ENCODE measurements around the gene CDCP1.
"Not testable (repeated sequence)": the region's sequence is repeated elsewhere in the genome, so short reads cannot be mapped to it uniquely, and the experiment has no call there.

Gene CDCP1

DNA sequence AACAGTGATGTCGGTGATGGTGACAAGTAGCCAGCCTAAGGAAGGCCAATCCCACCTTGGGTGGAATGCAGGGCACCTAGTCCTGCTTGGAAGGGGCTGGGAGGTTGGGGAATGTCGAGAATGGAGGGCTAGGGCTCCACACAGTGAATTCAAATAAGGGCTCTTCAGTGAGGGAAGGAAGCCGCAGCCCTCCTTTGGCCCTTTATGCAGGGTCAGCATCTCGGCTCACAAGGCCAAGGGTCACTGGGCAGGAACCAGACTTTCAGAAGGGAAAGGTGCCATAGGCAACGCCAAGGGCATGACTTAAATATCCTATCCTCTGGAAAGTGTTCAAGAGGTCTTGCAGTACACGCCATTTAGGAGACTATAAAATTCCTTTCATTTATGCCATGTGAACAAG lies 63.2 kb downstream of the CDCP1 start:
- H3K4me1 ChIP-seq (ENCODE audit: control insufficient read depth, insufficient read depth, low read length) = peaks cover 11% of the 10 kb centered on the region
- no peaks in the 10 kb centered on the region for H3K27me3 ChIP-seq (ENCODE audit: control insufficient read depth, insufficient read depth, low read length)
- no peak overlapping the region for H3K9ac ChIP-seq (ENCODE audit: low read length)
- H3K36me3 ChIP-seq (ENCODE audit: control insufficient read depth, insufficient read depth, low read length) = peaks cover 20% of the 10 kb centered on the region
- no peak overlapping the region for H3K4me3 ChIP-seq (ENCODE audit: low read length)
- H3K9me3 ChIP-seq (ENCODE audit: control insufficient read depth, low read length) = no peaks in the 10 kb centered on the region

DNA sequence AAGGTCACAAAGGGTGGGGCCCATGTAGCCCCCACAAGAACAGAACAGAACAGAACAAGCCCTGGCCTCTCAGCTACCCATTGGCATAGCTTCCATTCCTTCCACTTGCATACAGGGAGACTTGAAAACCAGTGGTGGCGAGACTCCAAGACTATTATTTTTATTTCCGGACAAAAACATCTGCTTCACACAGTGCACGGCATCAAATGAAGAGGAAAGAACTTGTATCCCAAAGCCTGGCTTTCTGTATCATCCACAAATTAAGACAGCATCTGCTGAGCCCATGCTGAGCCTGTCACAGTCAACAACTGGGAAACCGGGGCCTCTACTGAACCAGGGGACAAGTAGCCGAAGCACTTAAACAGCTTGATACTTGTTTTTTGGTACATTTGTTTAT lies 64.0 kb downstream of the CDCP1 start:
- H3K36me3 ChIP-seq (ENCODE audit: control insufficient read depth, insufficient read depth, low read length) = peaks cover 17% of the 10 kb centered on the region
- no peak overlapping the region for H3K9ac ChIP-seq (ENCODE audit: low read length)
- H3K4me1 ChIP-seq (ENCODE audit: control insufficient read depth, insufficient read depth, low read length) = peaks cover 11% of the 10 kb centered on the region
- H3K27me3 ChIP-seq (ENCODE audit: control insufficient read depth, insufficient read depth, low read length) = no peaks in the 10 kb centered on the region
- no peak overlapping the region for H3K4me3 ChIP-seq (ENCODE audit: low read length)
- no peaks in the 10 kb centered on the region for H3K9me3 ChIP-seq (ENCODE audit: control insufficient read depth, low read length)

DNA sequence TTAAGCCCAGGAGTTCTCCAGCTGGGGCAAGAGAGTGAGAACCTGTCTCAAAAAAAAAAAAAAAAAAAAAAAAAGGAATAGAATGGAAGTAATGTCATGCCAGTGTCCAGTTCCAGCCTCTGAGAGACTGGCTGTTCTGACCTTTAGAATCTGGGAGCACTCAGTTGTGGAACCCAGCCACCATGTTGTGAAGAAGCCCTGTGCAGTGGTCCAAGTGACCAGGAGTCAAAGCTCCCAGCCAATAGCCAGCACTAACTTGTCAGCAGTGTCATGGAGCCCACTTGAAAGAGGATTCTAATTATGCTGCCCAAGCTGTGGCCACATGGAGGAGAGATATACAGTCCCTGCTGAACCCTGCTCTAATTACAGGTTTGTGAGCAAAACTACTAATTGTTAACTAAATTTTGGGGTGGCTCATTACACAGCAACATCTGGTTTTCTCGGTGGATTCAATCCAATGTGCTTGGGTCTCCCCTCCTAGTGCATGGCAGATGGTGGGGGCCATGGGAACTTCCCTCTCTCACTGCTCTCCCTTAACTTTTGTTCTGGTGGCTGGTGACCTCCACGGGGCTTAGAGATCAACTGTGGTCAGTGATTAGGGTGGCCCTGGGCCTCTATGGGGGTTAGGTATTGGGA lies 64.6 kb downstream of the CDCP1 start:
- Histone ChIP-seq H3K4me3 (ENCODE audit: low read length) (no peak overlapping the region), H3K9me3 (ENCODE audit: control insufficient read depth, low read length) (no peaks in the 10 kb centered on the region), H3K4me1 (ENCODE audit: control insufficient read depth, insufficient read depth, low read length) (peaks cover 11% of the 10 kb centered on the region), H3K27me3 (ENCODE audit: control insufficient read depth, insufficient read depth, low read length) (no peaks in the 10 kb centered on the region), H3K9ac (ENCODE audit: low read length) (no peak overlapping the region), H3K36me3 (ENCODE audit: control insufficient read depth, insufficient read depth, low read length) (peaks cover 12% of the 10 kb centered on the region)

- H3K4me1 ChIP-seq (ENCODE audit: control insufficient read depth, insufficient read depth, low read length) = peaks cover 11% of the 10 kb centered on the region
- no peak overlapping the region for H3K4me3 ChIP-seq (ENCODE audit: low read length)
- peaks cover 10% of the 10 kb centered on the region for H3K36me3 ChIP-seq (ENCODE audit: control insufficient read depth, insufficient read depth, low read length)
- no peak overlapping the region for H3K9ac ChIP-seq (ENCODE audit: low read length)
- H3K27me3 ChIP-seq (ENCODE audit: control insufficient read depth, insufficient read depth, low read length) = no peaks in the 10 kb centered on the region
- no peaks in the 10 kb centered on the region for H3K9me3 ChIP-seq (ENCODE audit: control insufficient read depth, low read length)
Observed at GRCh38 chr3:45080824-45081223, 65.4 kb downstream of the CDCP1 start.

DNA sequence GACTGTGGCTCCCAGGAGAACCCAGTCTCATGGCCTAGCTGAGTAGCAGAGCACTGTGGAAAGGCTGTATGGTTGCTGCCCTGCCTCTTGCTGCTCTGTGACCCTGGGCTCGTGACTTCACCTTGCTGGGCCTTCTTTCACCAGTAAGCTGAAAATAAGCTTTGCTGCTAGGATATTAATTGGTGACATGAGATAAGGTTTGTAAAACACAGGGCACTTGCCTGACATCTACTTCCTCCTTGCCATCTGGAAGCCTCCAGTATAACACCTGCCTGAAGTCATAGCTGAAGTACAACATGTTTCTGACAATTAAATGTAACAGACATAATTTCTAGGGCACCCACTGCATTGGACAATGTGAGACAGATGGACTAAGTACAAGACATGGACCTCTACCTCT lies 66.5 kb downstream of the CDCP1 start:
- H3K9me3 ChIP-seq (ENCODE audit: control insufficient read depth, low read length) = no peaks in the 10 kb centered on the region
- H3K9ac ChIP-seq (ENCODE audit: low read length) = no peak overlapping the region
- H3K4me1 ChIP-seq (ENCODE audit: control insufficient read depth, insufficient read depth, low read length) = peaks cover 11% of the 10 kb centered on the region
- no peaks in the 10 kb centered on the region for H3K36me3 ChIP-seq (ENCODE audit: control insufficient read depth, insufficient read depth, low read length)
- H3K4me3 ChIP-seq (ENCODE audit: low read length) = no peak overlapping the region
- H3K27me3 ChIP-seq (ENCODE audit: control insufficient read depth, insufficient read depth, low read length) = no peaks in the 10 kb centered on the region

GRCh38 chr3:45078910-45079522 lies 67.2 kb downstream of the CDCP1 start:
- Histone ChIP-seq H3K36me3 (ENCODE audit: control insufficient read depth, insufficient read depth, low read length) (no peaks in the 10 kb centered on the region), H3K9ac (ENCODE audit: low read length) (no peak overlapping the region), H3K4me3 (ENCODE audit: low read length) (no peak overlapping the region), H3K27me3 (ENCODE audit: control insufficient read depth, insufficient read depth, low read length) (no peaks in the 10 kb centered on the region), H3K9me3 (ENCODE audit: control insufficient read depth, low read length) (no peaks in the 10 kb centered on the region), H3K4me1 (ENCODE audit: control insufficient read depth, insufficient read depth, low read length) (peaks cover 11% of the 10 kb centered on the region)

GRCh38 chr3:45078256-45078655 lies 67.9 kb downstream of the CDCP1 start:
- H3K27me3 ChIP-seq (ENCODE audit: control insufficient read depth, insufficient read depth, low read length); H3K36me3 ChIP-seq (ENCODE audit: control insufficient read depth, insufficient read depth, low read length); H3K9me3 ChIP-seq (ENCODE audit: control insufficient read depth, low read length); H3K9ac ChIP-seq (ENCODE audit: low read length); H3K4me3 ChIP-seq (ENCODE audit: low read length): not testable (repeated sequence)
- H3K4me1 ChIP-seq (ENCODE audit: control insufficient read depth, insufficient read depth, low read length) = peaks cover 11% of the 10 kb centered on the region

GRCh38 chr3:45075821-45076625 lies 70.2 kb downstream of the CDCP1 start:
- H3K27me3 ChIP-seq (ENCODE audit: control insufficient read depth, insufficient read depth, low read length) = no peaks in the 10 kb centered on the region
- no peaks in the 10 kb centered on the region for H3K9me3 ChIP-seq (ENCODE audit: control insufficient read depth, low read length)
- no peak overlapping the region for H3K9ac ChIP-seq (ENCODE audit: low read length)
- H3K36me3 ChIP-seq (ENCODE audit: control insufficient read depth, insufficient read depth, low read length) = no peaks in the 10 kb centered on the region
- H3K4me3 ChIP-seq (ENCODE audit: low read length) = no peak overlapping the region
- H3K4me1 ChIP-seq (ENCODE audit: control insufficient read depth, insufficient read depth, low read length) = peaks cover 11% of the 10 kb centered on the region

GRCh38 chr3:45071075-45071474 lies 75.1 kb downstream of the CDCP1 start:
- Histone ChIP-seq H3K4me3 (ENCODE audit: low read length) (no peak overlapping the region), H3K4me1 (ENCODE audit: control insufficient read depth, insufficient read depth, low read length) (peaks cover 3% of the 10 kb centered on the region), H3K27me3 (ENCODE audit: control insufficient read depth, insufficient read depth, low read length) (no peaks in the 10 kb centered on the region), H3K9ac (ENCODE audit: low read length) (no peak overlapping the region), H3K9me3 (ENCODE audit: control insufficient read depth, low read length) (no peaks in the 10 kb centered on the region), H3K36me3 (ENCODE audit: control insufficient read depth, insufficient read depth, low read length) (no peaks in the 10 kb centered on the region)

DNA sequence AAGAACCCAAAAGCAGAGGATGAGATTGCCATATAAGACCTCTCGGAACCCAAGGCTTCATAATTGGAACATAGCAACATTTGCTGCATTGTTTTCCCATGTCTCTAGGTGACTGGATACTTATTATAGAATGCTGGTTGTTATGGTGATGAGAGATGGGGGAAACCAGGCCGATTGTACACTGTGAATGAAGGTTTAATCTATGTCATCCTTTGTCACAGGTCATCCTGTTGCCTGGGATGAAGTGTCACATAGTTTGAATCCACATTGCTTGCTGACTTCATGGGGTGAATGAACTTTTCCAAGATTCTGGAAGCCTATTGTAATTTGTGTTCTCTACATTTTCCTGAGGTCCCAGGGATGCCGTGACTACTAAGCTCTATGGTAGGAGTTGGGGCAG lies 78.2 kb downstream of the CDCP1 start:
- Histone ChIP-seq H3K27me3 (ENCODE audit: control insufficient read depth, insufficient read depth, low read length) (no peaks in the 10 kb centered on the region), H3K9ac (ENCODE audit: low read length) (no peak overlapping the region), H3K4me3 (ENCODE audit: low read length) (no peak overlapping the region), H3K4me1 (ENCODE audit: control insufficient read depth, insufficient read depth, low read length) (peaks cover 13% of the 10 kb centered on the region), H3K36me3 (ENCODE audit: control insufficient read depth, insufficient read depth, low read length) (no peaks in the 10 kb centered on the region), H3K9me3 (ENCODE audit: control insufficient read depth, low read length) (no peaks in the 10 kb centered on the region)

- H3K27me3 ChIP-seq (ENCODE audit: control insufficient read depth, insufficient read depth, low read length) = no peaks in the 10 kb centered on the region
- peaks cover 13% of the 10 kb centered on the region for H3K4me1 ChIP-seq (ENCODE audit: control insufficient read depth, insufficient read depth, low read length)
- H3K9me3 ChIP-seq (ENCODE audit: control insufficient read depth, low read length) = no peaks in the 10 kb centered on the region
- no peak overlapping the region for H3K4me3 ChIP-seq (ENCODE audit: low read length)
- H3K36me3 ChIP-seq (ENCODE audit: control insufficient read depth, insufficient read depth, low read length) = no peaks in the 10 kb centered on the region
- no peak overlapping the region for H3K9ac ChIP-seq (ENCODE audit: low read length)
Observed at GRCh38 chr3:45067486-45067885, 78.7 kb downstream of the CDCP1 start.

- H3K36me3 ChIP-seq (ENCODE audit: control insufficient read depth, insufficient read depth, low read length) = no peaks in the 10 kb centered on the region
- no peak overlapping the region for H3K9ac ChIP-seq (ENCODE audit: low read length)
- peaks cover 13% of the 10 kb centered on the region for H3K4me1 ChIP-seq (ENCODE audit: control insufficient read depth, insufficient read depth, low read length)
- no peaks in the 10 kb centered on the region for H3K9me3 ChIP-seq (ENCODE audit: control insufficient read depth, low read length)
- no peak overlapping the region for H3K4me3 ChIP-seq (ENCODE audit: low read length)
- H3K27me3 ChIP-seq (ENCODE audit: control insufficient read depth, insufficient read depth, low read length) = no peaks in the 10 kb centered on the region
Observed at GRCh38 chr3:45066109-45066801, 79.9 kb downstream of the CDCP1 start.
